Mucosa of stomach (tissue), 1 donor: ENCODE results near the gene KLC1.

Experiments used
- H3K27me3 ChIP-seq: one replicate; pipeline ENCODE4 v1.7.0; 2013; ENCODE audit warnings: mild to moderate bottlenecking, low read length; ENCODE audit not compliant: control insufficient read depth, insufficient read depth
- H3K36me3 ChIP-seq: one replicate; pipeline ENCODE4 v1.7.0; 2013; ENCODE audit warnings: low read length; ENCODE audit not compliant: control insufficient read depth, insufficient read depth
- H3K4me1 ChIP-seq: one replicate; pipeline ENCODE4 v1.7.0; 2013; ENCODE audit warnings: mild to moderate bottlenecking, low read length; ENCODE audit not compliant: control insufficient read depth, insufficient read depth
- H3K4me3 ChIP-seq: one replicate; pipeline ENCODE4 v1.7.0; 2013; ENCODE audit warnings: low read length
- H3K9ac ChIP-seq: one replicate; pipeline ENCODE4 v1.7.0; 2013; ENCODE audit warnings: mild to moderate bottlenecking, low read length, moderate library complexity
- H3K9me3 ChIP-seq: one replicate; pipeline ENCODE4 v1.7.0; 2013; ENCODE audit warnings: mild to moderate bottlenecking, low read length, moderate library complexity; ENCODE audit not compliant: control insufficient read depth
- donor health status: Pancreatic carcinoma.

KLC1 gene

GRCh38 chr14:103733651-103734050 is 104.6 kb downstream of the KLC1 start:
- Histone ChIP-seq H3K4me3 (no peak overlapping the region), H3K9me3 (no peaks in the 10 kb centered on the region), H3K4me1 (peaks cover 25% of the 10 kb centered on the region), H3K9ac (no peak overlapping the region), H3K27me3 (no peaks in the 10 kb centered on the region), H3K36me3 (peaks cover 11% of the 10 kb centered on the region)

GRCh38 chr14:103734081-103734888 is 105.3 kb downstream of the KLC1 start:
- Histone ChIP-seq H3K36me3 (peaks cover 7% of the 10 kb centered on the region), H3K4me1 (peaks cover 19% of the 10 kb centered on the region)

GRCh38 chr14:103735022-103735421 is 106.0 kb downstream of the KLC1 start:
- H3K9me3 ChIP-seq: no peaks in the 10 kb centered on the region
- no peaks in the 10 kb centered on the region for H3K27me3 ChIP-seq
- peaks cover 12% of the 10 kb centered on the region for H3K4me1 ChIP-seq
- H3K4me3 ChIP-seq: no peak overlapping the region
- H3K9ac ChIP-seq: no peak overlapping the region
- peaks cover 9% of the 10 kb centered on the region for H3K36me3 ChIP-seq

More at GRCh38 chr14:103734081-103734888, 105.3 kb downstream of the KLC1 start:
- Histone ChIP-seq H3K9ac (no peak overlapping the region), H3K9me3 (no peaks in the 10 kb centered on the region), H3K4me3 (no peak overlapping the region), H3K27me3 (no peaks in the 10 kb centered on the region)

GRCh38 chr14:103735439-103735814 is 106.4 kb downstream of the KLC1 start:
- no peaks in the 10 kb centered on the region for H3K9me3 ChIP-seq
- H3K27me3 ChIP-seq: no peaks in the 10 kb centered on the region
- H3K36me3 ChIP-seq: peaks cover 8% of the 10 kb centered on the region
- H3K9ac ChIP-seq: no peak overlapping the region
- no peak overlapping the region for H3K4me3 ChIP-seq
- H3K4me1 ChIP-seq: peaks cover 8% of the 10 kb centered on the region

GRCh38 chr14:103735815-103736545 is 107.0 kb downstream of the KLC1 start:
- Histone ChIP-seq H3K4me1 (peaks cover 4% of the 10 kb centered on the region), H3K4me3 (no peak overlapping the region), H3K27me3 (no peaks in the 10 kb centered on the region), H3K9ac (no peak overlapping the region), H3K36me3 (peaks cover 8% of the 10 kb centered on the region), H3K9me3 (no peaks in the 10 kb centered on the region)

GRCh38 chr14:103736546-103737431 is 107.8 kb downstream of the KLC1 start:
- Histone ChIP-seq H3K27me3 (no peaks in the 10 kb centered on the region), H3K9me3 (no peaks in the 10 kb centered on the region), H3K4me1 (peaks cover 4% of the 10 kb centered on the region), H3K36me3 (peaks cover 8% of the 10 kb centered on the region), H3K9ac (no peak overlapping the region), H3K4me3 (no peak overlapping the region)

GRCh38 chr14:103737432-103738045 is 108.5 kb downstream of the KLC1 start:
- Histone ChIP-seq H3K4me3 (no peak overlapping the region), H3K4me1 (peaks cover 4% of the 10 kb centered on the region), H3K9me3 (no peaks in the 10 kb centered on the region), H3K36me3 (peaks cover 8% of the 10 kb centered on the region), H3K27me3 (no peaks in the 10 kb centered on the region), H3K9ac (no peak overlapping the region)

- H3K9me3 ChIP-seq: no peaks in the 10 kb centered on the region
- H3K9ac ChIP-seq: no peak overlapping the region
- peaks cover 4% of the 10 kb centered on the region for H3K4me1 ChIP-seq
- H3K4me3 ChIP-seq: no peak overlapping the region
- H3K27me3 ChIP-seq: no peaks in the 10 kb centered on the region
- peaks cover 8% of the 10 kb centered on the region for H3K36me3 ChIP-seq
These were observed 109.2 kb downstream of the KLC1 start for GRCh38 chr14:103738166-103738565.

- no peak overlapping the region for H3K9ac ChIP-seq
- H3K4me3 ChIP-seq: no peak overlapping the region
- H3K9me3 ChIP-seq: no peaks in the 10 kb centered on the region
- H3K4me1 ChIP-seq: peaks cover 4% of the 10 kb centered on the region
- no peaks in the 10 kb centered on the region for H3K27me3 ChIP-seq
- peaks cover 8% of the 10 kb centered on the region for H3K36me3 ChIP-seq
These were observed 109.9 kb downstream of the KLC1 start for GRCh38 chr14:103738701-103739451.

GRCh38 chr14:103739466-103739792 is 110.4 kb downstream of the KLC1 start:
- Histone ChIP-seq H3K4me1 (peaks cover 4% of the 10 kb centered on the region), H3K36me3 (peaks cover 8% of the 10 kb centered on the region)

More at GRCh38 chr14:103739466-103739792, 110.4 kb downstream of the KLC1 start:
- Histone ChIP-seq H3K4me3 (no peak overlapping the region), H3K9ac (no peak overlapping the region), H3K9me3 (no peaks in the 10 kb centered on the region), H3K27me3 (no peaks in the 10 kb centered on the region)
